ENCODE data around the gene BCR.

The BCR gene

GRCh38 chr22:23234409-23235161 lies 54.3 kb downstream of the BCR start:
- TF ChIP-seq POLR2A (IDR thresholded peaks at IDR 0.05; ENCODE audit: low read length) = no peak
- TF ChIP-seq GATA1 (IDR thresholded peaks at IDR 0.05; ENCODE audit: low read depth, low read length) = no peak
- no peak for DNase-seq

- no peak for DNase-seq
- TF ChIP-seq GATA1 (IDR thresholded peaks at IDR 0.05; ENCODE audit: low read depth, low read length) (no peak), POLR2A (IDR thresholded peaks at IDR 0.05; ENCODE audit: low read length) (no peak)
Measured at GRCh38 chr22:23235425-23235824, 55.1 kb downstream of the BCR start.

- TF ChIP-seq POLR2A (IDR thresholded peaks at IDR 0.05; ENCODE audit: low read length) = no peak
- no peak for TF ChIP-seq GATA1 (IDR thresholded peaks at IDR 0.05; ENCODE audit: low read depth, low read length)
- no peak for DNase-seq
Measured at GRCh38 chr22:23236026-23236425, 55.7 kb downstream of the BCR start.

- TF ChIP-seq GATA1 (IDR thresholded peaks at IDR 0.05; ENCODE audit: low read depth, low read length) = no peak
- TF ChIP-seq POLR2A (IDR thresholded peaks at IDR 0.05; ENCODE audit: low read length) = no peak
- DNase-seq = no peak
Measured at GRCh38 chr22:23236440-23237184, 56.3 kb downstream of the BCR start.

- DNase-seq = no peak
- TF ChIP-seq GATA1 (IDR thresholded peaks at IDR 0.05; ENCODE audit: low read depth, low read length) (no peak), POLR2A (IDR thresholded peaks at IDR 0.05; ENCODE audit: low read length) (no peak)
Measured at GRCh38 chr22:23237201-23237798, 57.0 kb downstream of the BCR start.

- DNase-seq = no peak
- TF ChIP-seq GATA1 (IDR thresholded peaks at IDR 0.05; ENCODE audit: low read depth, low read length) (no peak), POLR2A (IDR thresholded peaks at IDR 0.05; ENCODE audit: low read length) (no peak)
Measured at GRCh38 chr22:23237841-23238240, 57.5 kb downstream of the BCR start.

- no peak for TF ChIP-seq GATA1 (IDR thresholded peaks at IDR 0.05; ENCODE audit: low read depth, low read length)
- TF ChIP-seq POLR2A (IDR thresholded peaks at IDR 0.05; ENCODE audit: low read length) = no peak
Measured at GRCh38 chr22:23238707-23239106, 58.4 kb downstream of the BCR start.

GRCh38 chr22:23239429-23239828 lies 59.1 kb downstream of the BCR start:
- no peak for DNase-seq
- TF ChIP-seq POLR2A (IDR thresholded peaks at IDR 0.05; ENCODE audit: low read length) = no peak
- TF ChIP-seq GATA1 (IDR thresholded peaks at IDR 0.05; ENCODE audit: low read depth, low read length) = no peak

More at GRCh38 chr22:23238707-23239106, 58.4 kb downstream of the BCR start:
- no peak for DNase-seq

- TF ChIP-seq POLR2A (IDR thresholded peaks at IDR 0.05; ENCODE audit: low read length) (no peak), GATA1 (IDR thresholded peaks at IDR 0.05; ENCODE audit: low read depth, low read length) (no peak)
- no peak for DNase-seq
Measured at GRCh38 chr22:23240639-23241389, 60.5 kb downstream of the BCR start.

GRCh38 chr22:23241562-23242472 lies 61.5 kb downstream of the BCR start:
- TF ChIP-seq POLR2A (IDR thresholded peaks at IDR 0.05; ENCODE audit: low read length) = no peak
- no peak for TF ChIP-seq GATA1 (IDR thresholded peaks at IDR 0.05; ENCODE audit: low read depth, low read length)
- no peak for DNase-seq

- no peak for DNase-seq
- TF ChIP-seq GATA1 (IDR thresholded peaks at IDR 0.05; ENCODE audit: low read depth, low read length) (no peak), POLR2A (IDR thresholded peaks at IDR 0.05; ENCODE audit: low read length) (no peak)
Measured at GRCh38 chr22:23242473-23243001, 62.2 kb downstream of the BCR start.

- no peak for DNase-seq
- no peak for TF ChIP-seq POLR2A (IDR thresholded peaks at IDR 0.05; ENCODE audit: low read length)
- TF ChIP-seq GATA1 (IDR thresholded peaks at IDR 0.05; ENCODE audit: low read depth, low read length) = no peak
Measured at GRCh38 chr22:23243006-23243573, 62.8 kb downstream of the BCR start.
